ENCODE results near the gene GPS2.
"Not testable (repeated sequence)": the region's sequence is repeated elsewhere in the genome, so short reads cannot be mapped to it uniquely, and the experiment has no call there.

GPS2 gene

GRCh38 chr17:7336240-7337175, 21.3 kb upstream of the GPS2 start, which contains the start of gene ACAP1:
Gene ACAP1 (plus strand): TSS chr17:7336529. CDS start chr17:7336735, 206 bp downstream.
- DNase-seq, result peak; percentile 29 to 65 (median 51)

- DNase-seq, result not testable (repeated sequence)
These were observed 20.6 kb upstream of the GPS2 start for GRCh38 chr17:7335765-7336164.

GRCh38 chr17:7334938-7335538, 19.9 kb upstream of the GPS2 start:
- no peak for DNase-seq

GRCh38 chr17:7332600-7333069, 17.5 kb upstream of the GPS2 start:
- DNase-seq, result not testable (repeated sequence)

GRCh38 chr17:7332111-7332510, 17.0 kb upstream of the GPS2 start:
- no peak for DNase-seq

GRCh38 chr17:7330638-7331015, 15.5 kb upstream of the GPS2 start:
- no peak for DNase-seq

GRCh38 chr17:7329997-7330637, 15.0 kb upstream of the GPS2 start:
- peak; percentile 79 to 90 (median 85) for DNase-seq

- DNase-seq, result peak; percentile 99
These were observed 14.3 kb upstream of the GPS2 start for GRCh38 chr17:7329374-7329996.

- DNase-seq, result peak in 1 of 3 donors; percentile 34
These were observed 13.7 kb upstream of the GPS2 start, which contains the start of gene NEURL4 for GRCh38 chr17:7328840-7329373. Gene NEURL4 (minus strand): TSS chr17:7329335. CDS start chr17:7329312, 23 bp downstream.

- DNase-seq, result no peak
These were observed 12.8 kb upstream of the GPS2 start for GRCh38 chr17:7328009-7328408.

GRCh38 chr17:7327501-7327900, 12.3 kb upstream of the GPS2 start:
- DNase-seq, result no peak

- no peak for DNase-seq
These were observed 11.9 kb upstream of the GPS2 start for GRCh38 chr17:7327056-7327455.

GRCh38 chr17:7326186-7326585, 11.0 kb upstream of the GPS2 start:
- no peak for DNase-seq

- DNase-seq, result no peak
These were observed 9.9 kb upstream of the GPS2 start for GRCh38 chr17:7325031-7325528.

- DNase-seq, result no peak
These were observed 9.2 kb upstream of the GPS2 start for GRCh38 chr17:7324438-7324779.

GRCh38 chr17:7323731-7324437, 8.7 kb upstream of the GPS2 start:
- DNase-seq, result peak; percentile 62 to 73 (median 68)

GRCh38 chr17:7322520-7323194, 7.5 kb upstream of the GPS2 start:
- DNase-seq, result no peak

- DNase-seq, result no peak
These were observed 6.3 kb upstream of the GPS2 start for GRCh38 chr17:7321466-7321865.

- no peak for DNase-seq
These were observed 3.1 kb upstream of the GPS2 start for GRCh38 chr17:7318121-7318860.

- no peak for DNase-seq
These were observed 2.1 kb upstream of the GPS2 start for GRCh38 chr17:7317161-7317803.
